HG02884 (cell line): ENCODE data around the gene PFKP.

Experiments
- ATAC-seq: cut with Tn5 transposase; IDR thresholded peaks from one replicate; pipeline ENCODE4 v1.9.1; 2021; ENCODE audit warnings: mild to moderate bottlenecking, moderate library complexity; ENCODE audit not compliant: unreplicated experiment

The PFKP gene

DNA sequence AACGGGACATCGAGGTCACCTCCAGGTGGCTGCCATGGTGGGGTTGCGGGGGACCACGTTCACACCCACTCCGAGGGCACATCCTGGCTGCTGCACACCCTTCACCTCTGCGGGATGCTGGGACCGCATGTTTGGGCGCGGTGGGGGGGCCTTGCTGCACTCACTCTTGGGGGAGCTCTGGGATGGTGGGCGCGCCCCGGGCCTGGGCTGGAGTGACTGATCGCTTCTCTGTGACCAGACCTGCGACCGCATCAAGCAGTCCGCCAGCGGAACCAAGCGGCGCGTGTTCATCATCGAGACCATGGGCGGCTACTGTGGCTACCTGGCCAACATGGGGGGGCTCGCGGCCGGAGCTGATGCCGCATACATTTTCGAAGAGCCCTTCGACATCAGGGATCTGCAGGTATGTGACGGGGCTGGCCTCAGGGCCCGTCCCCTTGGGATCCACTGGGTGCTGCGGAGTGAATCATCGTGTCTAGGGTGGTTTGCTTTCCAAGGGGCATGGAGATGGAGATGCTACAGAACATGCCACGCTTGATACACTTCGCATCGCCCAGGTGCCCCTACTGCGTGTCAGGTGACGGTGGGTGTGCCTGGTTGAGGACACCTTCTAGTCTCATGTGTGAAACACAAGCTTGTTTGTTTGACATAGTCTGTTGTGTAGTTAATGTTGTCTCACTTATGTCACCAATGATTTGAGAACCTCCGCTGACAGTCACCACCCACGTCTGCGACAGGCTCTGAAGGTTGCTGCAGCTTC lies 62.4 kb downstream of the PFKP start:
- no peak for ATAC-seq

DNA sequence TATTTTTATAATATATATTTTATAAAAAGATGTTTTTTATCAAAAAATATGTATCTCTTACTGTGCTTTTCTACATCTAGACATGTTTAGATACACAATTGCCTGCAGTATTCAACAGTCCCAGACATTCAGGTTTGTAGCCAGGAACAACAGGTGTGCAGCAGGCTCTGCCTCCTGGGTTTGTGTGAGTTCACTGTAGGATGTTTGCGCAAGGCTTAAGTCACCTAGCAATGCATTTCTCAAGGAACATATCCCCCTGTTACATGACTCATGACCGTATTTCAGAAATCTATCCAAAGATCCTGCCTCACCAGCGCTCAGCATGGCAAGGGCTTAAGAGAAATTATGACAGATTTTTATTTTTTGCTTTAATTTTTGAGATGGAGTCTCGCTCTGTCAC lies 63.8 kb downstream of the PFKP start:
- no peak for ATAC-seq

DNA sequence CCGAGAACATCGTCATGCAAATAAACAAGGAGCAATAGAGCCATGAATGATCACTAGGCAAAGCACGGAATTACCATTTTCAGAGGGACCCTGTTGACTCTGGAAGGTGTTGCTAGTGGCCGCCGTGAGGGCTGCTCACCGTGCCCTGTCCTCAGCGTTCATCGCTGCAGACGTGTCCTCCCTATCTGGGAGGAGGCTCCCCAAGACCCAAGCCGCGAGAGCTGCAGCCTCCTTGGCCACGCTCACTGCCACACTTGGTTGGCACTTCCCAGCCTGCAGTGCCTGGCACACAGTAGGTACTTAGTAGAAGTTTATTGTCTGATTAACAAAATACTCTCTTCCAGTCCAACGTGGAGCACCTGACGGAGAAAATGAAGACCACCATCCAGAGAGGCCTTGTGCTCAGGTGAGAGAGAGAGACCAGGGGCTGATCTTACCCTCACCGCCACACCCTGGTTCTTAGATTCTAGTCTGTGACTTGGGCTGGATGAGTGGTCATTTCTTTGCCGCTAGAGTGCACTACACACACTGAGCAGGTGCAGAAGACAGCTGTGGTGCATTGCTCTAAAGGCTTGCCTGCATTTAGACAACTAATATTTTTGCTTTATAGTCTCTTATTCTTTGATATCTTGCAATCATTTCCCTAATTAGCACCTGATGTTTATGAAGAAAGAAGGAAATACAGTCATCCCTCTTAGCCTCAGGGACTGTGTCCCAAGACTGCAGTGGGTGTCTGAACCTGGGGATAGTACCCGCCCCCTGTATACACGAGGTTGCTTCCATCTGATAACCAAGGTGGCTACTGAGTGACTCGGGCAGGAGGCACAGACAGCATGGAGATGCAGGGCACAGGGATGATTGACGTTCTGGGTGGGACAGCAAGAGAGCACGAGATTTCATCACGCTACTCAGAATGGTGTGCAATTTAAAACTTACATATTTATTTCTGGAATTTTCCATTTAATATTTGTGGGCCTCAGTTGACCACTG lies 65.0 kb downstream of the PFKP start:
- ATAC-seq: no peak

DNA sequence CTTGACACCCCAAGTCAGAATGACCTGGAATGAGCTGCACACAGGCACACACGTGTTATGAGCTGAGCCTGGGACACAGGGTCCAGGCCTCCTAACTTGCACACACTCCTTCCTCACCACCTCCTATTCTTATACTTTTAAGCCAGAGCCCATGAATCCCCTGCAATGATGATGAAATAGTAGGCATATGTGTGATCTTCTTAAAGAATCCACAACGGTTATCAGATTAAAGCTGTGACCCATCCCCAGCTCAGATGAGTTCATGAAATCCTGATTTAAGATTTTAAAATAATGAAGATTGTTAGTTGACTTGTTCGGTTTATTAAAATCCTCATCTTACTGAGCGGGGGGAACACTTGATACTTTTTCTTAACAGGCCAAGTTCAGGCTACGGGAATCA lies 66.6 kb downstream of the PFKP start:
- no peak for ATAC-seq

DNA sequence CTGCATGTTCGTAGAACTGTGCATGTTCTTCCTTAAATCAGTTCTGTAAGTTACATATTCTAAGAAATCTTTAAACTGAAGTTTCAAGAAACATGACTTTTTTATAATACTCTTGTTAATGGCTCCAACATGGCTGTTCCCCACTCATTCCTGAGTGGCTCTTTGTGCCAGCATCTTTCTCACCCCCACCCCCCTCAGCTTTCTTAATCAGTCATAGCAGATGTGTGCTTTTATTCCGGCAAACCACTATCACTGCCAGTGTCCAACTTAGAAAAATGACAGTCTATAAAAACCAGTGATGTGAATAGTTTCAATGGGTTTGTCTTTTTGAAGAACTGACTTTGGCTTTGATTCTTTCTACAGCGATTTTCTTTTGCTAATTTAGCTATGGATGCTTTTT lies 67.7 kb downstream of the PFKP start:
- ATAC-seq: no peak

DNA sequence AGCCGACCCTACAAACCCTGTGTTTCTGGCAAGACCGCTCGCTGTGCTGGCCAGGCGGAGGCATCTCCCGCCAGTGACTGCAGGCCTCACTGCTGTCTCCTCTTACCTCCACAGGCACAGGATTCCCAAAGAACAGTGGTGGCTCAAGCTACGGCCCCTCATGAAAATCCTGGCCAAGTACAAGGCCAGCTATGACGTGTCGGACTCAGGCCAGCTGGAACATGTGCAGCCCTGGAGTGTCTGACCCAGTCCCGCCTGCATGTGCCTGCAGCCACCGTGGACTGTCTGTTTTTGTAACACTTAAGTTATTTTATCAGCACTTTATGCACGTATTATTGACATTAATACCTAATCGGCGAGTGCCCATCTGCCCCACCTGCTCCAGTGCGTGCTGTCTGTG lies 69.0 kb downstream of the PFKP start:
- ATAC-seq: no peak

DNA sequence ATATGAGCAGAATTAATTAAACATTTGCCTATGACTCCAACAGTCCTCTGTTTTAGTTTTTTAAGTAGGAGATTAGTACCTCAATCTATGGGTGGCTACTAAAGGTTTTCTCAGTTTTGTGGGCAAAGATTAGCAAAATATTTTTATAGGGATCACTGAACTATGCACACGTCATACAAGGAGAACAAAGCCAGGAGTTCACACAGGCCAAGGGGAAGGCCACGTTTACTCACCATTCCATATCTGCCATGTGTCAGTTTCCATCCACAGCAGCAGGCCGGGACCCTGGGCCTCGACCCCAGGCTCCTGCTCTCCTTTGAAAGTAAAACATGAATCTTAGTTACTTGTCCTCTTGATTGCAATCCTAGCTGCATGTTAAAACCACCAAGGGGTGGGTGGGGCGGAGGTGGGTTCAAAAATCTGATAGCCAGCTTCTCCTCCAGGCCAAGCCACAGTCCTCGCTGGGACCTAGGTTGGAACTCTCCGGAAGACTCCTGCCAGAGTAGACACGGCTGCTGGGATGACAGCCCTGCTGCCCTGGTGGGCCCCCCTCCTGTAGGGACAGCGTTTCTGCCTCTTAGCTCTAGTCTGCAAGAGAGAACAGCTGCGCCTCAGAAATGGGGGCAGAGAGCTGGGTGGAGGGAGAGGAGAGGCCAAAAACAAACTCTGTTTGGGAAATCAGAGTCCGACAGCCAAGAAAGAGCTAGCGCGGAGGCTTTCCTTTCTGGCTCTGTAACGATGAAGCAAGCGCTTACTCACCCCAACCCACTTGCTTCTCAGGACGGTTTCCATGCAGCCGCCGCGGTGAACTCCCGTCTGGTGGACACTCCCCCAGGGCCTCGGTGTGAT lies 69.6 kb downstream of the PFKP start:
- no peak for ATAC-seq

DNA sequence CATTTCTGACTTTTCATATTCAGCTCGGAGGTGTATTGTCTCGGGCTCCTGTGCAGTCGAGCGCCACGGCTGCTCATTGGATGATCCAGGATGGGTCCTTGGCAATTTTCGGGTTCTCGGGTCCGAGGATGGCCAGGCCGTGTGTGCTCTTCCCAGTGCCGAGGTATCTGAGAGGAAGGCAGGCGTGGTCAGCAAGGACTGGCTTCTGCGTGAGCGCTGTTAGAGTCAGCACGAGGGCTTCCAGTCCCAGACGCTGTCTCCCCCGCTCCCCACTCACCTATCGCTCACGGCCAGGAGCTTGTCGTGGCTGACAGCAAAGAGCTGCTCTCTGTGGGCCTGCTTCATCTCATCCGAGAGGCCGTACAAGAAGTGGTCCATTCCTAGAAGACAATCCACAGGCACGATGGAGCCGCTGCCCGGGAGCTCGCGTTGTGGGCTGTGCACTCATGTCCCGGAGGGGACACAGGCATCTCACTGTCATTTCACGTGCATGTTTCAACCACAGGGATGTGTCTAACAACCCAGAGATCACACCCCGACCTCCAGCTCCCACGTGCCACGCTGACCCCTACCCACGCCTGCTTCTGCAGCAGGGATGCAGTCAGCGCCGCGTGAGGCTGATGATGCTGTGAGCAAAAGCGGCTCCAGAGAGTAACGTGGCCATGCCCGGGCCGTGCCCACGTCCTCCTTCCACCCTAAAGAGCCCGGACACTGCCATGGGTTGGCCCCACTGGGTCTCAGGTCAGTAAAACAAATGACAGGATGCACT lies 70.8 kb downstream of the PFKP start:
- no peak for ATAC-seq

DNA sequence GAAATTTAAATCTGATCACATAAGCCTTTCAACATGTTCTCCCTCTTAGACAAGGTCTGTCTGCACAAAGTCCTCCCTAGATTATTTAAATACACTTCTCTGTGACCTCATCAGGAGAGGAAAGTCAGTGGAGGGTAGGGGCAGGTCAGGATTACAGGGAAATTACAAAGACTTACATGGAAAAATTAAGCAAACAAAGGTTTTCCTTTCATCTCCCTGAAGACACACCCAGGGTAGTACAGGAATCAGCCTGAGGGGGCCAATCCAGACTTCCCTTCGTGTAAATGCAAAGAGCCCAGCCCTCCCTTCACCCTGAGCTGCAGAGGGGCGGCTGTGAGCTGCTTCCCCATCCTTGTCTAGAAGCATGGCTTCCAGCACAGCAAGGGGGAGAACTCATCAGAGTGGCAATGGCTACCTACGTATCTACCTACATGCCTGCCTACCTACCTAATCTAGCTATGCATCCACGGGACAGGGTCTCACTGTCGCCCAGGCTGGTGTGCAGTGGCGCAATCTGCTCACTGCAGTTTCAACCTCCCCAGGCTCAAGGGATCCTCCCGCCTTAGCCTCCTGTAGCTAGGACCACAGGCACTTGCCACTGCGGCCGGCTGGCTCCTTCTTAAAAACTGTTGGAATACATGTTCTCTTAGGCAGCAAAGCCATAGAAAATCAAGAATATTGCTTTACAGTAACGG lies 72.0 kb downstream of the PFKP start:
- no peak for ATAC-seq

DNA sequence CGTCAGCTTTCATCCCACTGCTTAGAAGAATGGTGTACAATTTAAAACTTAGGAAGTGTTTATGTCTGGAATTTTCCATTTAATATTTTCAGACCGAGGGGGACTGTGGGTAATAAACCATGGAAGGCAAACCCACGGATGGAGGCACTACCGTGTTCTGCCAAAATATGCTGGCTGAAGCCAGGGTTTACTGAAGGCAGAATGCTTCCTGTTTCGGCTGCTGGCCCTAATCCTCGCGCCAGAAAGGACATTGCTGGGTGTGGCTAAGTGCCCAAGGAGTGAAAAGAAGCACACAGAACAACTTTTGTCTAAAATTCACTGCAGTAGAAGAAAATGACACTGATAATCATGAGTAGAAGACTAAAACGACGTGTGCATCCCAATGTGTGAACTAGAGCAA lies 72.9 kb downstream of the PFKP start:
- ATAC-seq: no peak

DNA sequence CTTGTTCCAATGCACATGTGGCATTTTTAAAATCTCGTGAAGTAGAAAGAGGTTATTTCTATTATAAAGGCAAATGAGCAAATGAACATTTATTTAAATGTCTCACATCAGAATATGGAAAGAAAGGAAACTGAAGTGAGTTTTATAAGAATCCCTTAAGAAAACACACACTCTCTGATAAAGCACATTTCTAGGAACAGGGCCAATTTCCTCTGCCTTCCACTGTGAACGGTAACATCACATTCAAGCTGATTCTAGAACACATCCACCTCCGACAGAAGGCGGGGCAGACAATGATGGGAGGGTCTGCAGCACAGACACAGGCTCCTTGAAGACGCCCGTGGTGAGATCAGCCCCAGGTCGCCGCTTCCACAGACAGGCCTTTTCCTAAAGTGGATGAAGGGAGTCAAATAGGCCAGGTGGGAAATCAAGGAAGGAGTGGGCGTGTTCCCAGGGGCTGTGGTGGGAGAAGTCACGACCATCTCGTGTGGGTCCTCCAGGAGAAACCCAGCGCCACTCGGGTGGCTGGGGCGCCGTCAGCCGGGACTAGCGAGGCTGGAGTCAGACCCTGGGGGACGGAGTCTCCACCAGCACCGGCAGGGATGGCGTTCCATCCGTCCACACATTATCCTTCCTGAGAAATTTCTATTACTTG lies 74.1 kb downstream of the PFKP start:
- no peak for ATAC-seq

DNA sequence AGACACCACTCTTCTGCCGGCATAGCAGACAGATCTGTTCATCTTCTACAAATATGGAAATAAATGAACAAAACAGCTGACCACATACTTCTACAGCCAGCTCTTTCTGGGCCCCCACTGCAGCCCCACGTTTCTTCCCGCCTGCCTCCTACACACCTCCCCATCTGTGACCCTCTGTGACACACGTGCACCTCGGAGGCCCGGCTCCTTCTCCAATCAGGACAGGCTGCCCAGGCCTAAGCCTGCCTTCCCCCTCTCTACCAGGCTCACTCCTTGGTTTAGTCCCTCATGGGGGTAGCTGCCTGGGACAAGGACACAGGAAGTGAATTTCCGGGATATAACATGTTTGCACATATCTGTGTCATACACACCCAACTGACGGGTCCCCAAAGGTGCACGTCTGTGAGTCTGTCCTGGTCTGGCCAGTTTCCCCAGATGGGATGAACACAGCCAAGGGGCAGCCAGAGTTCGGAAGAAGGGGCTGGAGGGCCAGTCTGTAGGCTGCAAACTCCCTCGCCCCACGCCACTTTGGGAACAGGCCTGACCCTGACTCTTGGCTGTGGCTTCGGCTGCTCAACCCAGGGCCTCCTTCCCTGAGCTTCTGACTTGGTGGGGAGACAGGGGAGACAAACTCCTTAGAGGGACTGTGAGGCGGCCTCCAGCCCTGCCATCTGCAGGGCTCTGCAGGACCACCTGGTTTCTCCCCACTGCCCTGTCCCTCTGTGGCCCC lies 75.0 kb downstream of the PFKP start:
- ATAC-seq: no peak

DNA sequence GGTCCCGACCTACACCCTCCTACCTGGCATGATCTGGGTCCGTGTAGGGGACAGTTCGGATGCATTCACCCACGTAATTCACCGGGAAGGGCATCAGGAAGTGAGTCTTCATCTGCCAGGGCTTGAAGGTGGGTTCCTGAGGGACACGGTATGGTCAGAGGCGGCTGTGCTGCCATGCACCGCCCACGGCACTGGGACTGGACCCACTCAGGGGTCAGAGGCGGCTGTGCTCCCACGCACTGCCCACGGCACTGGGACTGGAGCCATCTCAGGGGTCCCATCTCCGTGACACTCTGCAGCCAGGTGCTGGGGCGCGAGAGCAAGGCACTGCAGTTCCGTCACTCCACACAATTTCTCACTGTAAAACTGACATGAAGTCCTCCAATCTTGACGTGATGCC lies 76.0 kb downstream of the PFKP start:
- ATAC-seq: no peak

DNA sequence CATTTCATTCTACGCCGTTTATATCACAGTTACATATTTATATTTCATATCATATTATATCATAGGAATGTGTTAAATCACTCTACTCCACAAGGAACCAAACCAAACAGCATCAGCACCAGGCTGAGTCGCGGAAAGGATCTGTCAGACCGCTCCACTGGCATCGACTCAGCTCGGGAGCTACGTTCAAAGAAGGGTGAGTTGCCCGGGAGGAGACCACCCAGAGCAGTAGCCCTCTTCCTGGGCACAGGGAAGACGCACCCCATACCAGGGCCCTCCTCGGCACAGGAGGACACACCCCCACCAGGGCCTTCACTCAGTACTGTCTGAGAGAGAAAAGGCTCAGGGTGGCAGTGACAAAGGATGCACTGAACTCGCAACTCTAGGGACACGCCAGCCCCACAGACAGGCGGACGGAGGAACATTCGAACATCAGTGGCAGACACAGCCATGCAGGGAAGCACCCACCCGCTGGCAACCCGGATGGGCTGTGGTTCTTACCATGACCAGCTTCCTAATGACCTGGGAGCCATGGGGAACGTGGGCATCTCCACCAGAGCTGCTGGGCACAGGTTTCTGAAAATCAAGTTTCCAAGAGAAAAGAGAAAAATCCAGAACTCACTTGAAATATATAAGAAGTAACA lies 76.6 kb downstream of the PFKP start:
- no peak for ATAC-seq

DNA sequence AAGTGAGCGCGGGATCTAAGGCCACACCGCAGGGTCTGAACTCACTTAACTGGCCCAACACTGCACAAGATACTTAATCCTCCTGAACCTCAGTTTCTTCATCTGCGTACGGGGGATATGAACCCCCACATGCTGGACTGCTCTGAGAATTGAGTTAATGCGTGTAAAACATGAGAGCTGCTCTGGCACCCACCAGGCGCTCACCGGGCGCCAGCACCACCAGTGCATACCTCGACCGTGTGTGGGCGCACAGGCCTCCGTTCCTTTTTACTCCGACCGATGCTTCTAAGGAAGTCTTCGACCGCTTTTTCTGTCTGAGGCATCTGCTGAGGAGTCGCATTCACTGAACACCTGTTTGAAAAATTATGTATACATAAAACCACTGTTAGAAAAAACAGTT lies 78.0 kb downstream of the PFKP start:
- no peak for ATAC-seq

DNA sequence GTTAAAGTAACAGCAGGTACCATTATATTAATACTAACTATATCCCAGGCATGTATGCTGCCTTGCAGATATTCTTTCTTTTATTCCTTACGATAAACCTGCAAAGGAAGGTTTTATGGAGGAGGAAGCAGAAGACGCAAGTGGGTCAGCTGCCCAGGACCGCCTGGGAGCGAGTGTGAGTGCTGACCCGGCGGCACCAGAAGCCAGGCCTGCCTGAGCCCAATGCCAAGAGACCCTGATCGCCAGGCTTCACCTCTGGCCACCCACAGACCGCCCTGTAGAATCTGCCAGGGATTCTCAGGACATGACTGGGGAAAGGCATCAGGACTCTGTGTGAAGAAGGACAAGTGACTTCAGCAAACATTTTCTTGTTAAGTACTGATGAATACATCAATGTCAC lies 78.9 kb downstream of the PFKP start:
- ATAC-seq: no peak

DNA sequence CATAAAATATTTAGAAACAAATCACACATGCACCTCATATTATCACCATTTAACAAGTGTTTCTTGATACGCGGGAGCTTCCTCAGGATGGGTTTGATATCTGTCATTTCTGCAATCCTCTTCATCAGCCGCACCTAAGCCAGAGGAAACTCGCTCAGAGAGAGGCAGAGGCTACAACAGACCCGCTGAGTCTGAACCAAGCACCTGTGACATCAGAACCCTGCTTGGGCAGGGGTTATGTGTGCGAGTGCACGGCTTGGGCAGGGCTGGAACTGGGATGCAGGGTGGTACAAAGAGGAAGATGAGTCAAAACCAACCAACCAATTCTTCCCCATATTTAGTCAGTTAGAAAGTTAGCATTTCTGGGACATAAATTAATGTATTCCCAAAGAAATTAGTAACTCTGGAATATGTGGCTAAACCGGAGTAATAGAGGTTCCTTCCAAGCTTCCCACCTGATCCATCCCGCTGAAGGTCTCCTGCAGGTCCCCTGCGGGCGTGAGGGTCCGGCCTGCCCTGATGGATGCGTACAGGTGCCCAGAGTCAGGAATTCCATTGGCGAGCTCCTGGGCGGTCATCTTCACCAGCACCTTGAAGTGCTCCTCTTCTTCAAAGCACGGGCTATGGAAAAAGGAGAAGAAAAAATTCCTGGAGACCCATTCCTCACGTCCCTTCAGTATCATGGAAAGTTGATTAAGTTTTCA lies 79.9 kb downstream of the PFKP start:
- no peak for ATAC-seq

DNA sequence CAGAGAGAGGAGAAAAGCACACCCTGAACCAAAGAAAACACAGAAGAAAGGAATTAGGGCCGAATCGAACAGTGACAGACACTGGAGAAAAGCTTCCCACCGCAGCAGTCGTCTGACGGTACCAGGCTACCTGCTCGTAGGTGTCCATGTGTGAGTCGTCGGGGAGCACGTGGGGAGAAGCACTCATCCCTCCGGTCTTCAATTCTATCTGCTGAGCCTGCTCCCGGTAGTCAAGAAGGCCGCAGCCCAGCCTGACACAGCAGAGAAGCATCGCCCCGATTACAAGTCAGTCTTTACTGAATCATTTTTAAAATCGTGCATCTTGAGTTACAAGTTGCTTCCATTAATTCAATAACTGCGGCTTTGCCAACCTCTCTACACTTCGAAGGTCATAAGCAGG lies 80.7 kb downstream of the PFKP start:
- no peak for ATAC-seq
